ENCODE data around the gene AMPD1.

Gene AMPD1

DNA sequence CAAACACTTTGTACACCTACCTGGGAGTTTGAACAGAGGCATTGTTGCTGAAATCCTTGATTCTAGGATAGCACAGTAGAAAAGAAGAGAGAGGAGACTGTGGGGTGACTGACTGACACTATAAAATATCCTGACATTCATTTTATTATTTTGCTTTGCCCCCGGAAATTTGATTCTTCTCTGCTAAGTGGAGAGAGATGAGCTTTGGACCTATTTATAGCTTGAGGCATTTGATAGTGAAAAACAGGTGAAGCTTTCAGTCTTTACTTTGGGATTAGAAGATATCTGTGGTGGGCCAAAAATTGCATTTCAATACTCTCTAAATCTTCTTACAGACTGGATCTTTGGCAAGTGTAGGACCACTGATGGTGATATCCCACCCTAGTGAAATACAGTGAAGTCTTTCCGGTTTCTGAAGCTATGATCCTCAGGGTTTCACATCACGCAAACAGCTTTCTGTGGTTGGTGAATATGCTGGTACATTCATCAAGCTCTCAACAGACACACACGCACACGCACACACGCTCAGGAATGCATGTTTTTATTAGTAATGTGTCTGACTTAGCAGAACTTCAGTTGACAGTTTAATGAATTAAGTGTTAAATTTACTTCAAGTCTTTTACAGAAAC lies at the start of gene AMPD1:
Gene AMPD1 (minus strand): TSS at position 117 of the 629 bp plus-strand sequence. CDS start 75 bp downstream, at position 42.
- no peak for DNase-seq

DNA sequence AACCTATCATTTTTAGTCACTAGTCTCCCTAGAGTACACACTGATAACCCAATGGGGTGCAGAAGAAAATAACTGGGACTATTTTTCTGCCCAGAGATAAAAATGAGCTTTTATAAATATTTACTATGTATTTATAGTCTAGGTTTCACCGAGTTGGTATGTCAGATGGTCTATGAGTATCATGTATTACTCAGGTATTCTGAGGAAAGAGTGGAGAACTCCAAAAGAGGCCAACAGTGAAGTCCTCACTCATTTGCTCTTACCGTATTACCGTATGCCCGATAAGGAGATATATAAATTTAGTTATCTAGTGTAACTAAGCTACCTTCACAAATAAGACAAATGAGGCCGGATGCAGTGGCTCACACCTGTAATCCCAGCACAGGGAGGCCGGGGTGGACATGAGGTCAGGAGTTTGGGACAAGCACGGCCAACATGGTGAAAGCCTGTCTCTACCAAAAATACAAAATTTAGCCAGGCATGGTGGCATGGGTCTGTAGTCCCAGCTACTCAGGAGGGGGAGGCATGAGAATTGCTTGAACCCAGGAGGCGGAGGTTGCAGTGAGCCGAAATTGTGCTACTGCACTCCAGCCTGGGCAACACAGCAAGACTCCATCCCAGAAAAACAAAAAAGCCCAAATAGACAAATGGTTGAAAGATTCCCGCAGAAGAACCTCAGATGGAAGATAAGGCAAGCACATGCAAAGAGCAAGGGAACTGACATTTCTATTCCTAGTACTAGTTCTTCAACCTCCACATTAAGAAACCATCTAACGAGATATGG lies 46.8 kb upstream of the AMPD1 start:
- DNase-seq, result no peak

- no peak for DNase-seq
Observed at GRCh38 chr1:114740331-114740730, 45.0 kb upstream of the AMPD1 start.

DNA sequence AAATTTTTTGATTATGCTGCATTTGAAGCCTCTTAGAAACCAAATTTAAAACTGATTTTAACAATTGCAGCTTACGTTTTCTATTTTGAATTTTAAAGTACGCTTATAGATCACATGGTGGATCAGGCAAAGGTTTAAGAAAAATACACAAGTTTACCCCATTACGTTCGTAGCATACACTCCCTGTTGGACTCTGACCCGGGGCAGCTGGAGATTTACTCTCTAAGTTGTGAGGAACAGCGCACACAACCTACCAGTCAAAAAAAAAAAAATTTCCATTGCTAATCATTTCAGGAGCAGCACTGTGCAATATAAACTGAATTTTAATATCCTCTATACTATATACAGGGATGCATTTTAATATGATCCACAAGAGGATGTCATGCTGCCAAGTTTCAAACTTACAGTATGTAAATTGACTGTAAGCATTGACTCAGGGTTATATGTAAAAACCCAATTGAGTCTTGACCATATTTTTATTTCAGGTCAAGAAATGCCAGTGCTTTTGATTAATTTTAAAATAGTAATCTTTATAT lies 42.0 kb upstream of the AMPD1 start:
- DNase-seq, result no peak

- no peak for DNase-seq
Observed at GRCh38 chr1:114735479-114735878, 40.1 kb upstream of the AMPD1 start.

DNA sequence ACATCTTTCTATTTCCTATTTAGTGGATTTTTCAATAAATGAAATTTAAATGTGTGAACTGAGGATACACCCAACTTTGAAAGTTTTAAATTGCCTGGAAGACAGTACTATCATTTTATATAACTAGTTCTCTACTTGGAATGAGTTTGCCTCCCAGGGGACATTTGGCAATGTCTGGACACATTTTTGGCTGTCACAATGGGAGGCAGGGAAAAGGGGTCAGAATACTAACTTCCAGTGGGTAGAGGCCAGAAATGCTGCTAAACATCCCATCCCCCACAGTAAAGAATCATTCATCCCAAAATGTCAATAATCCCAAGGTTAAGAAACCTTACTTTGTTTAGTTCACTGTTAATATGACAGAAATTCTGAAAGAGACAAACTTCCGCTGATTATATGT lies 34.4 kb upstream of the AMPD1 start:
- DNase-seq, result no peak

GRCh38 chr1:114728553-114728952 lies 33.2 kb upstream of the AMPD1 start:
- DNase-seq, result no peak

- DNase-seq, result no peak
Observed at GRCh38 chr1:114725230-114725629, 29.9 kb upstream of the AMPD1 start.

GRCh38 chr1:114723915-114724314 lies 28.6 kb upstream of the AMPD1 start:
- no peak for DNase-seq

- DNase-seq, result no peak
Observed at GRCh38 chr1:114723457-114723856, 28.1 kb upstream of the AMPD1 start.

DNA sequence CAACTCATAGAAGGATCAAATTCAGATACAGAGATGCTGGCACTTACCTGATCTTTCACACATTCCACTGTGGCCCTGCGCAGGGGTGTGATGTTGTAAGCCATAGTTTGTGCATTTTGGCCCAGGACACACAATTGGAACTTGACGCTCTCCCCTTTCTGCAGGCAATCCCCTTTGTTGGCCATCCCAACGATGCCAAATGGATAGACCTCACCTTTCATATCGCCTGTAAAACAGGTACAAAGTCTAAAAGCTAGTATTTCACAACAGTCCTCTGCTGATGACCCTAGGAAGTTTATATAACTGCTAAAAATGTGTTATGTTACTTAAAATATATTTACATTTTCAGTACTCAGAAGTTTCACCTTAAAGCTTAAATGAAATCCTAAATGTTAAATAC lies 25.1 kb upstream of the AMPD1 start:
- DNase-seq, result no peak

GRCh38 chr1:114719424-114719787 lies 24.1 kb upstream of the AMPD1 start:
- no peak for DNase-seq

- DNase-seq, result no peak
Observed at GRCh38 chr1:114718661-114719423, 23.5 kb upstream of the AMPD1 start.

DNA sequence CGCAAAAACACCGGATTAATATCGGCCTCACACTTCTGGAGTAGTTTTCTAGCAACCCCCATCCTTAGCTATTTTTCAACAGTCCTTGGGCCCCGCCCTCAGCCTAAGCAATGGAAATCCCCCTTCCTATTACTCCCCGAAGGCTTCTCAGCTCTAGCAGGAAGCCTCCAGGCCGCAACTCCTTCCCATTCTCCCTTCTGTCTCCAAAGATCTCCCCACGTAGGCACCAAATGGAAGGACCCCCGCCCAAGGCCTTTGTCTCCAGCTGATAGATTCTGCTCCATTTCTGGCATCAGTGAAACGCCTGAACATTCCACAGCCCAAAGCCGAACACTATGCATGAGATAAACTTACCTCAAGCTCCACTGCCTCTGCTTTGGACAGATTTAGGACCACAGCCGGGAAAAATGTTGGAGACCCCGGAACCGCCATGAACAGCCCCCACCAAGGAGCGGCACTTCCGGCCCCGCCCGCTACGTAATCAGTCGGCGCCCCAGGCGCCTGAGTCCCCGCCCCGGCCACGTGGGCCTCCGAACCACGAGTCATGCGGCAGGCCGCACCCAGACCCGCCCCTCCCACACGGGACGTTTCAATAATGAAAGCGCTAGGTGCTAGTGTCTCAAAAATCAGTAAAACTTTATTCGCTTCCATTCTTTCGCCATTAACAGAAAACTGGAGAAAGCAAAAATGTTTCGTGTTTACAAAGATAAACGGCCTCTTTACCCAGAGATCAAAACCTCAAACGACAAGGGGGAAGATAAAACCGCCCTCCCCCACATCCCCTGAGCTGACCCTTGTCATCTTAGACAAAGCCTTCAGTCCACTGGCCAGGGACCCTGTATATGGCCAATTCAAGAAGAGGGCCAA lies 21.2 kb upstream of the AMPD1 start, which contains the start of gene NRAS:
Gene NRAS (minus strand): TSS at position 468 of the 867 bp plus-strand sequence. CDS start 611 bp downstream, outside the sequence.
- peak; percentile 88 for DNase-seq

- no peak for DNase-seq
Observed at GRCh38 chr1:114715952-114716303, 20.6 kb upstream of the AMPD1 start.

DNA sequence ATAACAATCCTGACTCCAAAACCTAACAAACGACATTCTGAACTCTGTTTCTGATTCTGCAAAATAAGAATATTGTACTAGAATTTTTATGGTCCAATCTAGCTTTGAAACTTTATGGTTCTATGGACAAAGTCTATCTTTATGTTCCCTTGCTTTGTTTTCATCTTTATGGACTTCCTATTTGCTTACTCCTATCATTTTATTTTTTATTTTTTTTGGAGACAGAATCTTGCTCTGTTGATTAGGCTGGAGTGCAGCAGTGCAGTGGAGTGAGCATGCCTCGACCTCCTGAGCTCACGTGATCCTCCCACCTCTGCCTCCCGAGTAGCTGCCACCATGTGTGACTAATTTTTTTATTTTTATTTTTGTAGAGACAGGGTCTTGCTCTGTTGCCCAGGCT lies 17.6 kb upstream of the AMPD1 start:
- DNase-seq, result no peak

DNA sequence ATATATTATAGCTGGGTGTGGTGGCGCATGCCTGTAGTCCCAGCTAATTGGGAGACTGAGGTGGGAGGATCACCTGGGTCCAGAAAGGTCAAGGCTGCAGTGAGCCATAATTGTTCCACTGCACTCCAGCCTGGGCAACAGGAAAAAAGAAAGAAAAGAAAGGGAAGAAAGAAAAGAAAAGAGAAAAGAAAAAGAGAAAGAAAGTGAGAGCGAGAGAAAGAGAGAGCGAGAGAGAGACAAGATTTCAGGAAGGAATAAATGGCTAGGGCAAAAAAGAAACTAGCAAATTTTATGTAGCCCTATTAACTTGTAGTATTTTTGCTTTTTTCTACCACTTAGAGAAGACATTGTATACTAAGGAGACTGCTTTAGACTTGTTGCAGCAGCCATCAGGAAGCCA lies 15.0 kb upstream of the AMPD1 start:
- no peak for DNase-seq

GRCh38 chr1:114707604-114708003 lies 12.3 kb upstream of the AMPD1 start:
- DNase-seq, result no peak

DNA sequence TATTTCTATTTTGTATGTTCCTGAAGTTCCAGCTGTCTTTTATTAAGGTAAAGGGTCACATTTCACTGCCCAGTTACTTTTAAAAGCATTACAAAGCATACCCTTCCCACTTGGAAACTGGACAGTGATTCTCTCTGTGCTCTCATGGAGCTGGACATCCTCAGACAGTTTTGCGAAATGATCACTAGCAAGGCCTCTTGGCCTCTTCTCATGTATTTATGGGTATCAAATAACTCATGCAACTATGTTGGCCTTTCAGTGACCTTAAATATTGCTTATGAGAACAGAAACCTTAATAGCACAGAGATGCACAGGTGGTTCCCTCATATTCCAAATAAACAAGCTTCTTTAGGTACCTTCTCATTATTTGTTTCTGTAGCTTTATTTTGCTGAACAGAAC lies 7.9 kb upstream of the AMPD1 start:
- no peak for DNase-seq

GRCh38 chr1:114702737-114703136 lies 7.4 kb upstream of the AMPD1 start:
- no peak for DNase-seq

DNA sequence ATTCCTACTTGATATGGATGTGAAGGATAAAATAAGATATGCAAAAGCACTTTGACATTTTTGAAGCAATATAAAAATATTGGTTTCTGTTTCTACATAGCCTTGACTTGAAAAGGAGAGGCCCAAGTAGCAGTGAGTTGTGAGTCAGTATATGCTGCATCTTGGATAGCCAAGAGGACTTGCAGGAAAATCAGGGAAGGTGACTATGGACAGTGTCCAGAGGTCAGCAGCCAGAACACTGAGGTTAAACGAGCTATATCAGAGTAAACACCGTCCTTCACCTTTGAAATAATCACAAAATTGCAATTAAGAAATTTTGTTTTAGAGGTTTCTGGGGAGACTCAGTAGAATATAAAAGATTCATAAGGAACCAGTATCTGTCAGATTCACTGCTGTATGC lies 6.6 kb upstream of the AMPD1 start:
- no peak for DNase-seq

DNA sequence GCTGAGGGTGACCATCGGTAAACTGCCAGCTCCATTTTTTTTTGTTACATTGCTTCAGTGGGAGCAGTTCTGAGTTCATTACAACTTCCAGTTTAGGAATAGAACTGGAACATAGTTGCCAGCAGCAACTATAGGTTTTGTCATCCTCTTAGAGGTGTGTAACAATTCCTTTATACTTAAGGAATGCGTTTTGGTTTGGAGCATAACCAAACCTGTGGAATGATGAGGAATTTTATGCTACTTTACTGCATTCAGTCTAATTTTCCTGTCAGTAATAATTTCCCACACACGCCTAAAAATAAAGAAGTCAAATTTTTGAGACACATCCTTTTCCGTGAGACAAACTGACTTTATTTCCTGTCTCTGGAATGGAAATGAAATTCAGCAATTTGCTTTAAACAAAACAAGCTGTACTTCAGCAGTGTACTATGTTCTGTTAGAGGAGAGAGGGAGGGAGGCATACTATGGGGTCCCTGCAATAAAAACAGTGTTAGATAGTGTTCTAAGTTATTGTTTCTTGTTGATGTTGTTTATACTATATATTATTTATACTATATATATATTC lies 4.8 kb upstream of the AMPD1 start:
- DNase-seq, result no peak
